Endodermal cell (in vitro differentiated cells): ENCODE data around the gene TTC8. TPM values are rescaled to one million over a fixed set of nuclear protein-coding genes. Genes with fewer than 3 reads are reported as not detected.

Experiments used
- DNase-seq: peaks from one replicate; pipeline ENCODE4 v3.0.0-alpha.2; 2017
- H3K27ac ChIP-seq: 2 replicates; pipeline ENCODE4 v1.5.1; 2013; ENCODE audit warnings: mild to moderate bottlenecking, low read depth, low read length, moderate library complexity
- H3K27me3 ChIP-seq: 2 replicates; pipeline ENCODE4 v1.6.1; 2013; ENCODE audit warnings: mild to moderate bottlenecking, low read length, moderate library complexity; ENCODE audit not compliant: insufficient read depth, control insufficient read depth, poor library complexity, severe bottlenecking
- H3K36me3 ChIP-seq: 2 replicates; pipeline ENCODE4 v1.7.0; 2013; ENCODE audit warnings: mild to moderate bottlenecking, low read length, moderate library complexity; ENCODE audit not compliant: control insufficient read depth, insufficient read depth
- H3K4me1 ChIP-seq: one replicate; pipeline ENCODE4 v1.7.0; 2013; ENCODE audit warnings: low read length; ENCODE audit not compliant: control insufficient read depth, insufficient read depth
- H3K4me3 ChIP-seq: 2 replicates; pipeline ENCODE4 v1.5.1; 2013; ENCODE audit warnings: mild to moderate bottlenecking, low read length, moderate library complexity
- H3K9ac ChIP-seq: 2 replicates; pipeline ENCODE4 v1.6.1; 2013; ENCODE audit warnings: mild to moderate bottlenecking, low read length, moderate library complexity; ENCODE audit not compliant: poor library complexity, severe bottlenecking; ENCODE audit errors: extremely low read depth
- H3K9me3 ChIP-seq: 2 replicates; pipeline ENCODE4 v1.6.1; 2013; ENCODE audit warnings: mild to moderate bottlenecking, low read length, moderate library complexity; ENCODE audit not compliant: control insufficient read depth
- H3K27ac Mint-ChIP-seq: 2 replicates; pipeline ENCODE4 v1.8.0; 2020; ENCODE audit warnings: mixed read lengths
- H3K27me3 Mint-ChIP-seq: 2 replicates; pipeline ENCODE4 v1.8.0; 2021; ENCODE audit warnings: mild to moderate bottlenecking, mixed read lengths; ENCODE audit not compliant: insufficient read depth
- H3K36me3 Mint-ChIP-seq: 2 replicates; pipeline ENCODE4 v1.8.0; 2020; ENCODE audit warnings: low read depth, mixed read lengths
- H3K4me1 Mint-ChIP-seq: 2 replicates; pipeline ENCODE4 v1.8.0; 2020; ENCODE audit warnings: mixed read lengths
- H3K4me3 Mint-ChIP-seq: 2 replicates; pipeline ENCODE4 v1.8.0; 2020; ENCODE audit warnings: mild to moderate bottlenecking, moderate library complexity, mixed read lengths
- H3K9me3 Mint-ChIP-seq: 2 replicates; pipeline ENCODE4 v1.8.0; 2020; ENCODE audit warnings: mild to moderate bottlenecking, mixed read lengths
- WGBS, 2 experiments: methylation state at CpG; one replicate each; pipeline versions ENCODE4 v1.1.5 to v1.1.7; 2013; ENCODE audit warnings: missing lambda C conversion rate in 2 of 2, mixed read lengths in 1 of 2; ENCODE audit not compliant: insufficient coverage in 1 of 2, insufficient read length in 1 of 2; 5-methylcytosine and 5-hydroxymethylcytosine counted together
- total RNA-seq, 2 donors: library from RNA; stranded (reverse); fragmentation: NEBNext Ultra II Directional in 1 of 2; extraction: Animal tissue kit (Norgen Biotek cat#: 25700) in 1 of 2; gene quantifications; 2 replicates in 1 of 2; 3 replicates in 1 of 2; pipeline ENCODE4 v1.2.1, GENCODE V29; 2021
- TF ChIP-seq, protein P1 (sequence below): fragments of 200-600 bp; sonication (generic); conservative IDR thresholded peaks from 2 replicates; pipeline ENCODE4 v1.5.0; 2021; ENCODE audit warnings: antibody characterized with exemption, mild to moderate bottlenecking

The TTC8 gene
- total RNA-seq, 2 donors from 2014 or later, result 25.6 to 33.4 TPM

DNA sequence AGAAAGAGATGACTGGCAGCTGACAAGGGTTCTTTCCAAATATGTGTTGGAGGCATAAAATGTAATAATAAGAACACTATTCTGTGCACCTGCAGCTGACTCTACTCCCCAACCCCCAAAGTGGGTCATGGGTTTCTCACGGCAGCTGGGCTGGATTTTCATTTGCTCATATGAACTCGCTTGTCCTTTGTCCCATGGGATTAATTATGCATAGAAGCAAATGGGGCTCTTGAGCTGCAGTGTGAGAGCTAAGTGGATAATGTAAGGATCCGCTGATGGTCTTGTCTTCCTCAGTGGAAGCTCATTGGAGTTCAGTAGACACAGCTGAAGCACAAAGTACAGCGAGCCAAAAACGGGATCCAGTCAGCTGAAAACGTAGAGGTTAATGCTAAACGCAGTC, 46.3 kb downstream of the TTC8 start:
- Histone ChIP-seq H3K36me3 (peaks cover 41% of the 10 kb centered on the region), H3K9me3 (no peaks in the 10 kb centered on the region), H3K9ac (no peak overlapping the region), H3K4me3 (no peak overlapping the region), H3K27me3 (no peaks in the 10 kb centered on the region), H3K27ac (no peak overlapping the region), H3K4me1 (no peaks in the 10 kb centered on the region)
- Mint-ChIP-seq H3K4me3 (no peak overlapping the region), H3K27ac (no peak overlapping the region), H3K27me3 (no peaks in the 10 kb centered on the region), H3K36me3 (peaks cover 18% of the 10 kb centered on the region), H3K4me1 (no peaks in the 10 kb centered on the region), H3K9me3 (no peaks in the 10 kb centered on the region)
- DNase-seq, result no peak
- WGBS, 2 experiments, result 96 to 100% methylated on average over 5 to 7 of the region's 7 CpGs
- TF ChIP-seq, protein P1, sequence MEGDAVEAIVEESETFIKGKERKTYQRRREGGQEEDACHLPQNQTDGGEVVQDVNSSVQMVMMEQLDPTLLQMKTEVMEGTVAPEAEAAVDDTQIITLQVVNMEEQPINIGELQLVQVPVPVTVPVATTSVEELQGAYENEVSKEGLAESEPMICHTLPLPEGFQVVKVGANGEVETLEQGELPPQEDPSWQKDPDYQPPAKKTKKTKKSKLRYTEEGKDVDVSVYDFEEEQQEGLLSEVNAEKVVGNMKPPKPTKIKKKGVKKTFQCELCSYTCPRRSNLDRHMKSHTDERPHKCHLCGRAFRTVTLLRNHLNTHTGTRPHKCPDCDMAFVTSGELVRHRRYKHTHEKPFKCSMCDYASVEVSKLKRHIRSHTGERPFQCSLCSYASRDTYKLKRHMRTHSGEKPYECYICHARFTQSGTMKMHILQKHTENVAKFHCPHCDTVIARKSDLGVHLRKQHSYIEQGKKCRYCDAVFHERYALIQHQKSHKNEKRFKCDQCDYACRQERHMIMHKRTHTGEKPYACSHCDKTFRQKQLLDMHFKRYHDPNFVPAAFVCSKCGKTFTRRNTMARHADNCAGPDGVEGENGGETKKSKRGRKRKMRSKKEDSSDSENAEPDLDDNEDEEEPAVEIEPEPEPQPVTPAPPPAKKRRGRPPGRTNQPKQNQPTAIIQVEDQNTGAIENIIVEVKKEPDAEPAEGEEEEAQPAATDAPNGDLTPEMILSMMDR, result no peak

- Histone ChIP-seq H3K9ac (no peak overlapping the region), H3K27me3 (no peaks in the 10 kb centered on the region), H3K9me3 (no peaks in the 10 kb centered on the region), H3K4me1 (no peaks in the 10 kb centered on the region), H3K27ac (no peak overlapping the region), H3K36me3 (peaks cover 41% of the 10 kb centered on the region), H3K4me3 (no peak overlapping the region)
- WGBS, 2 experiments, result 90 to 97% methylated on average over 3 of the region's 3 CpGs
- H3K27me3 Mint-ChIP-seq, result no peaks in the 10 kb centered on the region
- H3K9me3 Mint-ChIP-seq, result no peaks in the 10 kb centered on the region
- no peaks in the 10 kb centered on the region for H3K4me1 Mint-ChIP-seq
- H3K27ac Mint-ChIP-seq, result no peak overlapping the region
- peaks cover 18% of the 10 kb centered on the region for H3K36me3 Mint-ChIP-seq
- no peak overlapping the region for H3K4me3 Mint-ChIP-seq
- TF ChIP-seq, protein P1, result no peak
- DNase-seq, result no peak
Measured at GRCh38 chr14:88871429-88871828, 47.0 kb downstream of the TTC8 start.

- H3K27ac Mint-ChIP-seq, result no peak overlapping the region
- no peaks in the 10 kb centered on the region for H3K9me3 Mint-ChIP-seq
- H3K4me1 ChIP-seq, result no peaks in the 10 kb centered on the region
- peaks cover 22% of the 10 kb centered on the region for H3K36me3 Mint-ChIP-seq
- DNase-seq, result no peak
- H3K9me3 ChIP-seq, result no peaks in the 10 kb centered on the region
- no peak overlapping the region for H3K9ac ChIP-seq
- no peak overlapping the region for H3K4me3 ChIP-seq
- H3K27ac ChIP-seq, result no peak overlapping the region
- no peaks in the 10 kb centered on the region for H3K27me3 Mint-ChIP-seq
- peaks cover 49% of the 10 kb centered on the region for H3K36me3 ChIP-seq
- TF ChIP-seq, protein P1, result no peak
- 86 to 90% methylated on average over 3 of the region's 3 CpGs for WGBS, 2 experiments
- no peaks in the 10 kb centered on the region for H3K27me3 ChIP-seq
- no peaks in the 10 kb centered on the region for H3K4me1 Mint-ChIP-seq
- H3K4me3 Mint-ChIP-seq, result no peak overlapping the region
Measured at GRCh38 chr14:88872976-88873375, 48.5 kb downstream of the TTC8 start.
